NT2/D1 (cell line): ENCODE measurements around the gene SLCO3A1.

ENCODE experiments used
- DNase-seq: peaks from one replicate; pipeline ENCODE4 v3.0.0-alpha.2; 2011; ENCODE audit warnings: low read depth, low spot score
- H3K27me3 ChIP-seq: 2 replicates; pipeline ENCODE4 v1.6.0; 2011; ENCODE audit warnings: mild to moderate bottlenecking; ENCODE audit not compliant: insufficient read length, insufficient read depth
- H3K36me3 ChIP-seq: 2 replicates; pipeline ENCODE4 v1.6.1; 2011; ENCODE audit warnings: mild to moderate bottlenecking, low read length, mixed read lengths; ENCODE audit not compliant: insufficient read depth, insufficient read length
- H3K4me1 ChIP-seq: 2 replicates; pipeline ENCODE4 v1.5.1; 2011; ENCODE audit not compliant: insufficient read depth, insufficient read length
- H3K4me3 ChIP-seq: 2 replicates; pipeline ENCODE4 v1.5.1; 2011; ENCODE audit warnings: low read depth; ENCODE audit not compliant: insufficient read length
- H3K9ac ChIP-seq: 2 replicates; pipeline ENCODE4 v1.6.0; 2011; ENCODE audit warnings: low read depth; ENCODE audit not compliant: insufficient read length
- H3K9me3 ChIP-seq: 2 replicates; pipeline ENCODE4 v1.5.1; 2011; ENCODE audit warnings: mild to moderate bottlenecking, low read length; ENCODE audit not compliant: insufficient read depth
- SUZ12 ChIP-seq: IDR thresholded peaks from 2 replicates; pipeline ENCODE4 v1.6.1; 2011; ENCODE audit not compliant: insufficient read length, insufficient read depth; ENCODE audit errors: extremely low read depth
- YY1 ChIP-seq: IDR thresholded peaks from 2 replicates; pipeline ENCODE4 v1.6.1; 2011; ENCODE audit not compliant: insufficient read length, insufficient read depth
- ZNF274 ChIP-seq: IDR thresholded peaks from 2 replicates; pipeline ENCODE4 v1.6.1; 2011; ENCODE audit warnings: mild to moderate bottlenecking, low read depth, low read length

SLCO3A1 gene

GRCh38 chr15:91911844-91912243 lies 58.3 kb downstream of the SLCO3A1 start:
- Histone ChIP-seq H3K9ac (no peak overlapping the region), H3K9me3 (no peaks in the 10 kb centered on the region), H3K27me3 (no peaks in the 10 kb centered on the region), H3K4me3 (no peak overlapping the region), H3K36me3 (peaks cover 9% of the 10 kb centered on the region), H3K4me1 (no peaks in the 10 kb centered on the region)
- TF ChIP-seq SUZ12 (no peak), ZNF274 (no peak)
- DNase-seq, result no peak

- TF ChIP-seq YY1 (no peak), ZNF274 (no peak), SUZ12 (no peak)
- Histone ChIP-seq H3K27me3 (no peaks in the 10 kb centered on the region), H3K4me1 (no peaks in the 10 kb centered on the region), H3K4me3 (no peak overlapping the region), H3K9me3 (no peaks in the 10 kb centered on the region), H3K9ac (no peak overlapping the region), H3K36me3 (peaks cover 9% of the 10 kb centered on the region)
- DNase-seq, result no peak
Observed at GRCh38 chr15:91912336-91912735, 58.8 kb downstream of the SLCO3A1 start.

DNA sequence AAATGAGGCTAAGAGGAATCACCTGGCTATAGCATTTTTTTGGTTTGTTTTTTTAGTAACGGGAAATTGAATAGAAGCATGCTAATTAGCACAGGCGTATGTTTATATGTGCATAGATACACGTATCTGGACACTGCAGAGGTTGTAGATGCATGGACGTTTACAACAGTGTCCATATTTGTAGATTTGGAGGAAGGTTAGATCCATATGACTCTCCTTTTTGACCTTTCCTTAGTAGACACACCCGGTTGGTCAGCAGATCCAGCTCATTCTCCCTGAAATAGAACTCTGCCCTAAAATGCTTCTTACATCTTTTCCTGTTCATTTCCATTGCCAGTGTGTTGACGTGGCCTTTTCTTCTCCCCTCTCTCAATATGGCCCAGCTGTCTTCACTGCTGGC lies 60.1 kb downstream of the SLCO3A1 start:
- TF ChIP-seq YY1, result no peak
- no peak for TF ChIP-seq SUZ12
- TF ChIP-seq ZNF274, result no peak
- H3K9me3 ChIP-seq, result no peaks in the 10 kb centered on the region
- H3K9ac ChIP-seq, result no peak overlapping the region
- no peaks in the 10 kb centered on the region for H3K4me1 ChIP-seq
- no peak overlapping the region for H3K4me3 ChIP-seq
- H3K27me3 ChIP-seq, result no peaks in the 10 kb centered on the region
- peaks cover 9% of the 10 kb centered on the region for H3K36me3 ChIP-seq
- DNase-seq, result no peak

- DNase-seq, result no peak
- H3K4me1 ChIP-seq, result no peaks in the 10 kb centered on the region
Observed at GRCh38 chr15:91915576-91915975, 62.1 kb downstream of the SLCO3A1 start.

DNA sequence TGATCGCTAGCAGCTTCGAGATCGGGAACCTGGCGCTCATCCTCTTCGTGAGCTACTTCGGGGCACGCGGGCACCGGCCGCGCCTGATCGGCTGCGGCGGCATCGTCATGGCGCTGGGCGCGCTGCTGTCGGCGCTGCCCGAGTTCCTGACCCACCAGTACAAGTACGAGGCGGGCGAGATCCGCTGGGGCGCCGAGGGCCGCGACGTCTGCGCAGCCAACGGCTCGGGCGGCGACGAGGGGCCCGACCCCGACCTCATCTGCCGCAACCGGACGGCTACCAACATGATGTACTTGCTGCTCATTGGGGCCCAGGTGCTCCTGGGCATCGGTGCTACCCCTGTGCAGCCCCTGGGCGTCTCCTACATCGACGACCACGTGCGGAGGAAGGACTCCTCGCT lies 62.5 kb downstream of the SLCO3A1 start:
- TF ChIP-seq ZNF274 (no peak), YY1 (no peak), SUZ12 (no peak)
- Histone ChIP-seq H3K27me3 (no peaks in the 10 kb centered on the region), H3K9ac (no peak overlapping the region), H3K4me3 (no peak overlapping the region), H3K36me3 (peaks cover 9% of the 10 kb centered on the region), H3K4me1 (no peaks in the 10 kb centered on the region), H3K9me3 (no peaks in the 10 kb centered on the region)
- DNase-seq, result no peak

More at GRCh38 chr15:91915576-91915975, 62.1 kb downstream of the SLCO3A1 start:
- Histone ChIP-seq H3K9me3 (no peaks in the 10 kb centered on the region), H3K27me3 (no peaks in the 10 kb centered on the region), H3K4me3 (no peak overlapping the region), H3K36me3 (peaks cover 9% of the 10 kb centered on the region), H3K9ac (no peak overlapping the region)
- TF ChIP-seq YY1, result no peak
- TF ChIP-seq ZNF274, result no peak
- no peak for TF ChIP-seq SUZ12

- no peak for DNase-seq
- H3K36me3 ChIP-seq, result peaks cover 9% of the 10 kb centered on the region
- TF ChIP-seq YY1, result no peak
- no peak for TF ChIP-seq ZNF274
- TF ChIP-seq SUZ12, result no peak
- peaks cover 2% of the 10 kb centered on the region for H3K4me1 ChIP-seq
- H3K4me3 ChIP-seq, result no peak overlapping the region
- no peaks in the 10 kb centered on the region for H3K9me3 ChIP-seq
- no peak overlapping the region for H3K9ac ChIP-seq
- H3K27me3 ChIP-seq, result no peaks in the 10 kb centered on the region
Observed at GRCh38 chr15:91917686-91918360, 64.3 kb downstream of the SLCO3A1 start.

GRCh38 chr15:91919014-91919534 lies 65.6 kb downstream of the SLCO3A1 start:
- no peaks in the 10 kb centered on the region for H3K9me3 ChIP-seq
- DNase-seq, result no peak
- peaks cover 3% of the 10 kb centered on the region for H3K4me1 ChIP-seq

More at GRCh38 chr15:91919014-91919534, 65.6 kb downstream of the SLCO3A1 start:
- Histone ChIP-seq H3K4me3 (no peak overlapping the region), H3K36me3 (peaks cover 9% of the 10 kb centered on the region), H3K9ac (no peak overlapping the region), H3K27me3 (no peaks in the 10 kb centered on the region)
- TF ChIP-seq SUZ12, result no peak
- TF ChIP-seq ZNF274, result no peak
- TF ChIP-seq YY1, result no peak
